Fibroblast of lung (primary cell): ENCODE measurements around the gene GDI1. TPM values are rescaled to one million over a fixed set of nuclear protein-coding genes. Genes with fewer than 3 reads are reported as not detected.

Experiments
- DNase-seq, 2 donors: peaks; one replicate each; pipeline versions ENCODE4 v3.0.0 to v3.0.0-alpha.2; 2010; ENCODE audit warnings: low read depth in 2 of 2
- H2AFZ ChIP-seq: 2 replicates; pipeline ENCODE4 v1.5.1; 2012; ENCODE audit warnings: low read length, control low read depth, inconsistent platforms
- H3K27ac ChIP-seq: 2 replicates; pipeline ENCODE4 v1.5.1; 2011; ENCODE audit warnings: low read length, control low read depth; ENCODE audit not compliant: insufficient read depth
- H3K27me3 ChIP-seq: 2 replicates; pipeline ENCODE4 v1.5.1; 2011; ENCODE audit warnings: mild to moderate bottlenecking, low read length; ENCODE audit not compliant: control insufficient read depth, insufficient read depth
- H3K36me3 ChIP-seq: 2 replicates; pipeline ENCODE4 v1.5.1; 2011; ENCODE audit warnings: low read length; ENCODE audit not compliant: control insufficient read depth, insufficient read depth
- H3K4me1 ChIP-seq: 2 replicates; pipeline ENCODE4 v1.5.1; 2011; ENCODE audit warnings: low read length; ENCODE audit not compliant: control insufficient read depth, insufficient read depth; ENCODE audit errors: extremely low read depth
- H3K4me2 ChIP-seq: 2 replicates; pipeline ENCODE4 v1.5.1; 2011; ENCODE audit warnings: low read length, control low read depth; ENCODE audit not compliant: insufficient read depth; ENCODE audit errors: extremely low read depth
- H3K4me3 ChIP-seq, 4 experiments: fragments of 200-600 bp in 1 of 4; sonication (generic) in 1 of 4; replicated peaks in 1 of 4; 2 replicates each; pipeline ENCODE4 v1.5.1; 2011 to 2016; ENCODE audit warnings: low read length in 4 of 4, low read depth in 3 of 4, mild to moderate bottlenecking in 3 of 4, control low read depth in 2 of 4, inconsistent platforms in 1 of 4, mixed read lengths in 1 of 4; ENCODE audit not compliant: insufficient read depth in 1 of 4; ENCODE audit errors: control extremely low read depth in 1 of 4
- H3K79me2 ChIP-seq: 2 replicates; pipeline ENCODE4 v1.5.1; 2012; ENCODE audit warnings: mild to moderate bottlenecking, low read length, inconsistent platforms; ENCODE audit not compliant: control insufficient read depth, insufficient read depth
- H3K9ac ChIP-seq: 2 replicates; pipeline ENCODE4 v1.5.1; 2011; ENCODE audit warnings: mild to moderate bottlenecking, low read length, control low read depth; ENCODE audit not compliant: insufficient read depth
- H3K9me3 ChIP-seq: 2 replicates; pipeline ENCODE4 v1.5.1; 2012; ENCODE audit warnings: low read depth, low read length; ENCODE audit not compliant: control insufficient read depth, insufficient read depth
- H4K20me1 ChIP-seq: 2 replicates; pipeline ENCODE4 v1.5.1; 2011; ENCODE audit warnings: low read length; ENCODE audit not compliant: control insufficient read depth, insufficient read depth; ENCODE audit errors: extremely low read depth
- EZH2 ChIP-seq: IDR thresholded peaks from 2 replicates; pipeline ENCODE4 v1.5.1; 2012; ENCODE audit warnings: low read length, control low read depth, mild to moderate bottlenecking; ENCODE audit errors: missing control alignments
- polyA plus RNA-seq, 2 donors: library from polyadenylated mRNA; depleted of rRNA in 1 of 2; stranded (reverse) in 1 of 2; unstranded in 1 of 2; fragments of >200 nt; gene quantifications; 2 replicates each; pipeline ENCODE4 v1.2.1, GENCODE V29; 2011 to 2012; ENCODE audit warnings: missing spikeins in 1 of 2
- total RNA-seq: library from RNA; depleted of rRNA; stranded (reverse); fragments of >200 nt; gene quantifications from 2 replicates; pipeline ENCODE4 v1.2.1, GENCODE V29; 2014
- TF ChIP-seq, protein P1 (sequence below), 2 donors: IDR thresholded peaks in 1 of 2; conservative IDR thresholded peaks in 1 of 2; 1 replicate in 1 of 2; 2 replicates in 1 of 2; pipeline ENCODE4 v1.5.1; 2011 to 2012; ENCODE audit warnings: low read length in 2 of 2, control low read depth in 1 of 2, inconsistent platforms in 1 of 2, low read depth in 1 of 2, mild to moderate bottlenecking in 1 of 2

GDI1 gene
- total and polyA plus RNA-seq, 2 donors (not counting 1 experiment from before 2014, with no cell fraction given), result 86.5 to 134 TPM

DNA sequence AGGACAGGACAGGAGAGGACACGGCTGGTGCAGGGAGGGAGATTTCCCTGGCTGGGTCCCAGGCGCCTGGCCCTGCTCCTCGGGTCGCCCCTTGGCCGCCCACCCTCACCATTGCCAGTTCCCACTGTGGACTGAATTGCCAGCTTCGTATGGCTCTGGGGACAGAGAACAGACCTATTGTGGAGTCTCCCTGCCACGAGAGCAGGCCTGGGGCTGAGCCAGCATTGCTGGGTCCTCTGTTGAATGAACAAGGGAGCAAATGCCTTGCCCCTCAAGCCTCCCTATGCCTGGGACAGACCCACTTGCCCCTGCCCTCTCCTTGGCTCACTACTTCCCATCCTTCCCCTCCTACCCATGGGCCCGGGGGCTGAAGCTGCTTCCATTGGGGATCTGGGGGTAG is 25.4 kb downstream of the GDI1 start:
- Histone ChIP-seq H3K9me3 (no peaks in the 10 kb centered on the region), H3K79me2 (peaks cover 38% of the 10 kb centered on the region), H3K36me3 (peaks cover 17% of the 10 kb centered on the region), H3K4me2 (no peak overlapping the region), H4K20me1 (no peaks in the 10 kb centered on the region), H3K4me3 (no peak overlapping the region), H3K4me1 (no peaks in the 10 kb centered on the region), H2AFZ (no peak overlapping the region), H3K9ac (no peak overlapping the region), H3K27ac (no peak overlapping the region), H3K27me3 (no peaks in the 10 kb centered on the region)
- TF ChIP-seq, protein P1, sequence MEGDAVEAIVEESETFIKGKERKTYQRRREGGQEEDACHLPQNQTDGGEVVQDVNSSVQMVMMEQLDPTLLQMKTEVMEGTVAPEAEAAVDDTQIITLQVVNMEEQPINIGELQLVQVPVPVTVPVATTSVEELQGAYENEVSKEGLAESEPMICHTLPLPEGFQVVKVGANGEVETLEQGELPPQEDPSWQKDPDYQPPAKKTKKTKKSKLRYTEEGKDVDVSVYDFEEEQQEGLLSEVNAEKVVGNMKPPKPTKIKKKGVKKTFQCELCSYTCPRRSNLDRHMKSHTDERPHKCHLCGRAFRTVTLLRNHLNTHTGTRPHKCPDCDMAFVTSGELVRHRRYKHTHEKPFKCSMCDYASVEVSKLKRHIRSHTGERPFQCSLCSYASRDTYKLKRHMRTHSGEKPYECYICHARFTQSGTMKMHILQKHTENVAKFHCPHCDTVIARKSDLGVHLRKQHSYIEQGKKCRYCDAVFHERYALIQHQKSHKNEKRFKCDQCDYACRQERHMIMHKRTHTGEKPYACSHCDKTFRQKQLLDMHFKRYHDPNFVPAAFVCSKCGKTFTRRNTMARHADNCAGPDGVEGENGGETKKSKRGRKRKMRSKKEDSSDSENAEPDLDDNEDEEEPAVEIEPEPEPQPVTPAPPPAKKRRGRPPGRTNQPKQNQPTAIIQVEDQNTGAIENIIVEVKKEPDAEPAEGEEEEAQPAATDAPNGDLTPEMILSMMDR (conservative IDR thresholded peaks at IDR 0.05 in 1 of 2, IDR thresholded peaks at IDR 0.05 in 1 of 2; ENCODE audit: low read depth in 1 of 2, low read length in 2 of 2), result no peak
- TF ChIP-seq EZH2, result no peak
- DNase-seq, result no peak

DNA sequence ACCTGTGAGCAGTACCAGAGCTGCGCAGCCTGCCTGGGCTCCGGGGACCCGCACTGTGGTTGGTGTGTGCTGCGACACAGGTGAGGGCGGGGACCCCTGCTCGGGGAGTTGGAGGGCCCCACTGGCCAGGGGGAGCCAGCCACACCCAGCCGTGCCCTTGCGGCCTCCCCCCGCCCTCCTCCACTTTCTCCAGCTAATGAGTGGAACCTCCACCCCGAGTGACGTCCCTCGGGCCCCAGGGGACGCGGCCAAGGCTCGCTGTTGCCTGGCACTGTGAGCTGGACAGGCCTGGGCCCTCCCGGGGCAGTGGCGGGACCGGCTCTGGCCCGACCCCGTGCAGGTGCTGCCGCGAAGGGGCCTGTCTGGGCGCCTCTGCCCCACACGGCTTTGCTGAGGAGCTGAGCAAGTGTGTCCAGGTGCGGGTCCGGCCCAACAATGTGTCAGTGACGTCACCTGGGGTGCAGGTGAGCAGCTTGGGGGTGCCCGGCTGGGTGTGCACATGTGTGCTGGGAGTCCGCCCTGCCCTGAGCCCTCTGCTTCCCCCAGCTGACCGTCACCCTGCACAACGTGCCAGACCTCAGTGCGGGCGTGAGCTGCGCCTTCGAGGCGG is 26.8 kb downstream of the GDI1 start:
- DNase-seq, result no peak
- H3K79me2 ChIP-seq, result peaks cover 33% of the 10 kb centered on the region
- no peak overlapping the region for H3K4me3 ChIP-seq
- H4K20me1 ChIP-seq, result no peaks in the 10 kb centered on the region
- no peaks in the 10 kb centered on the region for H3K4me1 ChIP-seq
- TF ChIP-seq EZH2, result no peak
- TF ChIP-seq, protein P1 (conservative IDR thresholded peaks at IDR 0.05 in 1 of 2, IDR thresholded peaks at IDR 0.05 in 1 of 2; ENCODE audit: low read depth in 1 of 2, low read length in 2 of 2), result no peak
- H3K27ac ChIP-seq, result no peak overlapping the region
- no peaks in the 10 kb centered on the region for H3K27me3 ChIP-seq
- H3K4me2 ChIP-seq, result no peak overlapping the region
- H3K9me3 ChIP-seq, result no peaks in the 10 kb centered on the region
- H3K9ac ChIP-seq, result no peak overlapping the region
- peaks cover 20% of the 10 kb centered on the region for H3K36me3 ChIP-seq
- H2AFZ ChIP-seq, result no peak overlapping the region

DNA sequence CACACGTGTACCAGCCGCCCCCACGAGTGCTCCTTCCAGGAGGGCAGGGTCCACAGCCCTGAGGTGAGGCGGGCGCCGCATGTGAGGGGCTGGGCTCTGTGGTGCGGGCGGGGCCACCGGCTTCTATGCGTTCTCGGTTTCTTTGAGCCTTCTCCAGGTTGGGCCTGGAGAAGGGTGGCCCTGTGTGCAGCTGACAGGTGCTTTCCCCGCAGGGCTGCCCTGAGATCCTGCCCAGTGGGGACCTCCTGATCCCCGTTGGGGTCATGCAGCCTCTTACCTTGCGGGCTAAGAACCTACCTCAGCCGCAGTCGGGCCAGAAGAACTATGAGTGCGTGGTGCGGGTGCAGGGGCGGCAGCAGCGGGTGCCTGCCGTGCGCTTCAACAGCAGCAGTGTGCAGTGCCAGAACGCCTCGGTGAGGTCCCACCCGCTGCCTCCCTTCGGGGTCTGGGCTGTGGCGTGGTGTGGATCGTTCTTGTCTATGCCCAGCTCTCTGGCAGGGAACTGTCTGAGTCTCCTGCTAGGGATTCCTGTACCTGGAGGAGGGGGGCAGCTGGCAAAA is 27.9 kb downstream of the GDI1 start:
- H3K4me1 ChIP-seq, result no peaks in the 10 kb centered on the region
- H4K20me1 ChIP-seq, result no peaks in the 10 kb centered on the region
- H2AFZ ChIP-seq, result no peak overlapping the region
- no peak for TF ChIP-seq EZH2
- TF ChIP-seq, protein P1 (conservative IDR thresholded peaks at IDR 0.05 in 1 of 2, IDR thresholded peaks at IDR 0.05 in 1 of 2; ENCODE audit: low read depth in 1 of 2, low read length in 2 of 2), result no peak
- no peaks in the 10 kb centered on the region for H3K27me3 ChIP-seq
- H3K9ac ChIP-seq, result no peak overlapping the region
- peaks cover 26% of the 10 kb centered on the region for H3K36me3 ChIP-seq
- H3K79me2 ChIP-seq, result peaks cover 22% of the 10 kb centered on the region
- no peak overlapping the region for H3K27ac ChIP-seq
- H3K9me3 ChIP-seq, result no peaks in the 10 kb centered on the region
- no peak for DNase-seq
- no peak overlapping the region for H3K4me2 ChIP-seq
- H3K4me3 ChIP-seq, result no peak overlapping the region
